ENCODE results near the gene CXorf58.

DNA sequence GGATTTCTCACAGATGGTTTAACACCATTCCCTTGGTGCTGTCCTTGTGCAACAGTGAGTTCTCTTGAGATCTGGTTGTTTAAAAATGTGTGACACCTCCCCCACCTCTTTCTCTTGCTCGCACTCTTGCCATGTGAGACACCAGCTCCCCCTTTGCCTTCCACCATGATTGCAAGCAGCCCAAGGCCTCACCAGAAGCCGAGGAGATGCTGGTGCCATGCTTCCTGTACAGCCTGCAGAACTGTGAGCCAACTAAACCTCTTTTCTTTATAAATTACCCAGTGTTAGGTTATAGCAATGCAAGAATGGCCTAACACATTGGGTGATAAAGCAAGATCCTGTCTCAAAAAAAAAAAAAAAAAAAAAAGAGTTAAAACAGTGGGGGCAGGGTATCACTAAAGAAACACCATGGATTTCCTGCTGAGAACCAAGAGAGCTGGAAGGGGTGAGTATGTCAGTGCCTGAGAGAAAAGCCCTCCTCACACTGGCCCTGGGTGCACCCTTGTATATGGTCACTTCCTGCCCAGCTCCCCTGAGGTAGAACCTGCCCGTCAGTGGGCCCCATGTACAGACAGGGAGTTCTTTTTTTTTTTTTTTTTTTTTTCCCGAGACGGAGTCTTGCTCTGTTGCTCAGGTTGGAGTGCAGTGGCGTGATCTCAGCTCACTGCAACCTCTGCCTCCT is 46.5 kb upstream of the CXorf58 start:
- TF ChIP-seq, protein P1, sequence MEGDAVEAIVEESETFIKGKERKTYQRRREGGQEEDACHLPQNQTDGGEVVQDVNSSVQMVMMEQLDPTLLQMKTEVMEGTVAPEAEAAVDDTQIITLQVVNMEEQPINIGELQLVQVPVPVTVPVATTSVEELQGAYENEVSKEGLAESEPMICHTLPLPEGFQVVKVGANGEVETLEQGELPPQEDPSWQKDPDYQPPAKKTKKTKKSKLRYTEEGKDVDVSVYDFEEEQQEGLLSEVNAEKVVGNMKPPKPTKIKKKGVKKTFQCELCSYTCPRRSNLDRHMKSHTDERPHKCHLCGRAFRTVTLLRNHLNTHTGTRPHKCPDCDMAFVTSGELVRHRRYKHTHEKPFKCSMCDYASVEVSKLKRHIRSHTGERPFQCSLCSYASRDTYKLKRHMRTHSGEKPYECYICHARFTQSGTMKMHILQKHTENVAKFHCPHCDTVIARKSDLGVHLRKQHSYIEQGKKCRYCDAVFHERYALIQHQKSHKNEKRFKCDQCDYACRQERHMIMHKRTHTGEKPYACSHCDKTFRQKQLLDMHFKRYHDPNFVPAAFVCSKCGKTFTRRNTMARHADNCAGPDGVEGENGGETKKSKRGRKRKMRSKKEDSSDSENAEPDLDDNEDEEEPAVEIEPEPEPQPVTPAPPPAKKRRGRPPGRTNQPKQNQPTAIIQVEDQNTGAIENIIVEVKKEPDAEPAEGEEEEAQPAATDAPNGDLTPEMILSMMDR (IDR thresholded peaks at IDR 0.05), result no peak
- no peak for TF ChIP-seq POLR2A (IDR thresholded peaks at IDR 0.05)
